HG02970 (cell line): ENCODE measurements around the gene RNFT2.
"Not testable (repeated sequence)": the region's sequence is repeated elsewhere in the genome, so short reads cannot be mapped to it uniquely, and the experiment has no call there.

ENCODE experiments used
- ATAC-seq: cut with Tn5 transposase; IDR thresholded peaks from one replicate; pipeline ENCODE4 v1.9.1; 2021; ENCODE audit warnings: mild to moderate bottlenecking, moderate library complexity, moderate number of reproducible peaks; ENCODE audit not compliant: unreplicated experiment, low FRiP score

Gene RNFT2

GRCh38 chr12:116784238-116784612 is 46.1 kb downstream of the RNFT2 start:
- ATAC-seq = no peak

- not testable (repeated sequence) for ATAC-seq
Measured at GRCh38 chr12:116789562-116789961, 51.4 kb downstream of the RNFT2 start.

- no peak for ATAC-seq
Measured at GRCh38 chr12:116790066-116790465, 52.0 kb downstream of the RNFT2 start.

GRCh38 chr12:116792403-116792802 is 54.3 kb downstream of the RNFT2 start:
- ATAC-seq = no peak

GRCh38 chr12:116794725-116795124 is 56.6 kb downstream of the RNFT2 start:
- no peak for ATAC-seq

- ATAC-seq = no peak
Measured at GRCh38 chr12:116797885-116798284, 59.8 kb downstream of the RNFT2 start.

- no peak for ATAC-seq
Measured at GRCh38 chr12:116798719-116799118, 60.6 kb downstream of the RNFT2 start.

GRCh38 chr12:116799955-116800354 is 61.8 kb downstream of the RNFT2 start:
- no peak for ATAC-seq

GRCh38 chr12:116800918-116801317 is 62.8 kb downstream of the RNFT2 start:
- no peak for ATAC-seq

GRCh38 chr12:116802018-116802417 is 63.9 kb downstream of the RNFT2 start:
- no peak for ATAC-seq

GRCh38 chr12:116803013-116803736 is 65.1 kb downstream of the RNFT2 start:
- no peak for ATAC-seq

- no peak for ATAC-seq
Measured at GRCh38 chr12:116804051-116804450, 65.9 kb downstream of the RNFT2 start.

- no peak for ATAC-seq
Measured at GRCh38 chr12:116806845-116807440, 68.8 kb downstream of the RNFT2 start.

GRCh38 chr12:116807546-116807945 is 69.4 kb downstream of the RNFT2 start:
- ATAC-seq = no peak

GRCh38 chr12:116808113-116809105 is 70.3 kb downstream of the RNFT2 start:
- ATAC-seq = no peak

GRCh38 chr12:116812238-116812637 is 74.1 kb downstream of the RNFT2 start:
- ATAC-seq = no peak

- ATAC-seq = no peak
Measured at GRCh38 chr12:116813271-116814041, 75.3 kb downstream of the RNFT2 start.

- not testable (repeated sequence) for ATAC-seq
Measured at GRCh38 chr12:116814766-116815165, 76.7 kb downstream of the RNFT2 start.

- no peak for ATAC-seq
Measured at GRCh38 chr12:116818341-116818856, 80.3 kb downstream of the RNFT2 start.
